Measurements from ENCODE around the gene CACNA1B.

The CACNA1B gene

DNA sequence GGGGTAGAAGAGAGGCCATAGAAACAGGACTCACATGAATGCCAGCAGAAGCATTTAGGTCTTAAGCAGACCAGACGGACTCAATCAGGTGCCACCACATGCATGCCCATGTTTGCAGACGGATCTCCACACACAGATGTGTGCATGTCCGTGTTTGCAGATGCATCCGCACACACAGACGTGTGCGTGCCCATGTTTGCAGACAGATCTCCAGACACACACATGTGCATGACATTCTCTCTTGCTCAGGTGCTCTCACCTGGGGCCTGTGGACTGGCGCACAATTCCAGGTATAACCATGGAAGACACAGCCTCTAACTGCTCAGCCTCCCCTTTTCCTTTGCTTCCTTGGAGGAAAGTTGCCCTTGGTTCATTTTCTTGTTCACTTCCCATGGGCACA, 148.3 kb downstream of the CACNA1B start:
- no peak overlapping the region for H2BK15ac ChIP-seq (ENCODE audit: low read depth, poor library complexity, severe bottlenecking)
- no peak overlapping the region for H2BK5ac ChIP-seq (ENCODE audit: low read depth, low read length, poor library complexity, severe bottlenecking)
- DNase-seq, result no peak
- no peak overlapping the region for H4K91ac ChIP-seq (ENCODE audit: low read length)
- peaks cover 6% of the 10 kb centered on the region for H3K4me1 ChIP-seq (ENCODE audit: control insufficient read depth, insufficient read depth, low read depth, low read length)
- H3K14ac ChIP-seq (ENCODE audit: low read length in 2 of 2), result no peak overlapping the region
- no peak overlapping the region for H3K18ac ChIP-seq (ENCODE audit: low read depth in 1 of 2, low read length in 2 of 2)
- H3K9me3 ChIP-seq (ENCODE audit: control insufficient read depth, low read length), result no peaks in the 10 kb centered on the region
- no peaks in the 10 kb centered on the region for H3K79me1 ChIP-seq (replicated peaks; ENCODE audit: low read length, poor library complexity, severe bottlenecking)
- WGBS, result 91% methylated on average over 7 of the region's 7 CpGs
- no peak overlapping the region for H2BK120ac ChIP-seq (ENCODE audit: low read depth, low read length)
- no peak overlapping the region for H3K4me2 ChIP-seq (ENCODE audit: low read length, poor library complexity, severe bottlenecking)
- H3K9ac ChIP-seq (ENCODE audit: low read length), result no peak overlapping the region
- H3K27me3 ChIP-seq (ENCODE audit: control insufficient read depth in 1 of 2, insufficient read depth in 1 of 2, low read length in 2 of 2), result peaks cover 36 to 38% of the 10 kb centered on the region in 2 experiments
- H2BK12ac ChIP-seq (ENCODE audit: low read length in 2 of 2), result no peak overlapping the region
- H3K36me3 ChIP-seq (ENCODE audit: control insufficient read depth in 1 of 2, insufficient read depth in 2 of 2, low read depth in 1 of 2, low read length in 2 of 2), result no peaks in the 10 kb centered on the region
- no peak overlapping the region for H3K27ac ChIP-seq (ENCODE audit: low read length, poor library complexity, severe bottlenecking)
- no peak overlapping the region for H3K4me3 ChIP-seq (ENCODE audit: insufficient read depth in 1 of 2, low read depth in 1 of 2, low read length in 2 of 2)
- H4K8ac ChIP-seq (ENCODE audit: low read length), result no peak overlapping the region
- H3K4ac ChIP-seq (ENCODE audit: low read depth in 1 of 2, low read length in 2 of 2), result no peak overlapping the region
- H2AFZ ChIP-seq (ENCODE audit: low read depth, low read length), result no peak overlapping the region
- no peak overlapping the region for H2AK5ac ChIP-seq (ENCODE audit: low read length, severe bottlenecking)
- H3K23ac ChIP-seq (ENCODE audit: low read length in 2 of 2), result no peak overlapping the region

GRCh38 chr9:138028596-138028995, 151.0 kb downstream of the CACNA1B start:
- H3K23ac ChIP-seq (ENCODE audit: low read length in 2 of 2), result no peak overlapping the region
- no peak overlapping the region for H2BK120ac ChIP-seq (ENCODE audit: low read depth, low read length)
- H2BK15ac ChIP-seq (ENCODE audit: low read depth, poor library complexity, severe bottlenecking), result no peak overlapping the region
- 95% methylated on average over 1 of the region's 1 CpG for WGBS
- no peak overlapping the region for H3K4ac ChIP-seq (ENCODE audit: low read depth in 1 of 2, low read length in 2 of 2)
- no peak overlapping the region for H3K27ac ChIP-seq (ENCODE audit: low read length, poor library complexity, severe bottlenecking)
- H4K91ac ChIP-seq (ENCODE audit: low read length), result no peak overlapping the region
- H3K9ac ChIP-seq (ENCODE audit: low read length), result no peak overlapping the region
- H3K4me3 ChIP-seq (ENCODE audit: insufficient read depth in 1 of 2, low read depth in 1 of 2, low read length in 2 of 2), result no peak overlapping the region
- H3K4me1 ChIP-seq (ENCODE audit: control insufficient read depth, insufficient read depth, low read depth, low read length), result no peaks in the 10 kb centered on the region
- peaks cover 21 to 25% of the 10 kb centered on the region in 2 experiments for H3K27me3 ChIP-seq (ENCODE audit: control insufficient read depth in 1 of 2, insufficient read depth in 1 of 2, low read length in 2 of 2)
- no peak overlapping the region for H2AFZ ChIP-seq (ENCODE audit: low read depth, low read length)
- H3K9me3 ChIP-seq (ENCODE audit: control insufficient read depth, low read length), result no peaks in the 10 kb centered on the region
- H2BK5ac ChIP-seq (ENCODE audit: low read depth, low read length, poor library complexity, severe bottlenecking), result no peak overlapping the region
- H2BK12ac ChIP-seq (ENCODE audit: low read length in 2 of 2), result no peak overlapping the region
- no peak overlapping the region for H4K8ac ChIP-seq (ENCODE audit: low read length)
- no peak overlapping the region for H3K4me2 ChIP-seq (ENCODE audit: low read length, poor library complexity, severe bottlenecking)
- no peak overlapping the region for H3K18ac ChIP-seq (ENCODE audit: low read depth in 1 of 2, low read length in 2 of 2)
- H3K14ac ChIP-seq (ENCODE audit: low read length in 2 of 2), result no peak overlapping the region
- no peak overlapping the region for H2AK5ac ChIP-seq (ENCODE audit: low read length, severe bottlenecking)
- H3K36me3 ChIP-seq (ENCODE audit: control insufficient read depth in 1 of 2, insufficient read depth in 2 of 2, low read depth in 1 of 2, low read length in 2 of 2), result no peaks in the 10 kb centered on the region
- H3K79me1 ChIP-seq (replicated peaks; ENCODE audit: low read length, poor library complexity, severe bottlenecking), result no peaks in the 10 kb centered on the region
- no peak for DNase-seq

GRCh38 chr9:138031186-138031585, 153.6 kb downstream of the CACNA1B start:
- Histone ChIP-seq H3K4ac (ENCODE audit: low read depth in 1 of 2, low read length in 2 of 2) (no peak overlapping the region), H3K4me3 (ENCODE audit: insufficient read depth in 1 of 2, low read depth in 1 of 2, low read length in 2 of 2) (no peak overlapping the region), H3K79me1 (replicated peaks; ENCODE audit: low read length, poor library complexity, severe bottlenecking) (no peaks in the 10 kb centered on the region), H2BK5ac (ENCODE audit: low read depth, low read length, poor library complexity, severe bottlenecking) (no peak overlapping the region), H4K91ac (ENCODE audit: low read length) (no peak overlapping the region), H3K27me3 (ENCODE audit: control insufficient read depth in 1 of 2, insufficient read depth in 1 of 2, low read length in 2 of 2) (peaks cover 1 to 8% of the 10 kb centered on the region in 2 experiments), H3K18ac (ENCODE audit: low read depth in 1 of 2, low read length in 2 of 2) (no peak overlapping the region), H2AFZ (ENCODE audit: low read depth, low read length) (no peak overlapping the region), H4K8ac (ENCODE audit: low read length) (no peak overlapping the region), H2BK12ac (ENCODE audit: low read length in 2 of 2) (no peak overlapping the region), H3K23ac (ENCODE audit: low read length in 2 of 2) (no peak overlapping the region), H3K4me1 (ENCODE audit: control insufficient read depth, insufficient read depth, low read depth, low read length) (no peaks in the 10 kb centered on the region), H3K9ac (ENCODE audit: low read length) (no peak overlapping the region), H3K4me2 (ENCODE audit: low read length, poor library complexity, severe bottlenecking) (no peak overlapping the region), H2BK120ac (ENCODE audit: low read depth, low read length) (no peak overlapping the region), H3K36me3 (ENCODE audit: control insufficient read depth in 1 of 2, insufficient read depth in 2 of 2, low read depth in 1 of 2, low read length in 2 of 2) (no peaks in the 10 kb centered on the region), H2AK5ac (ENCODE audit: low read length, severe bottlenecking) (no peak overlapping the region), H3K14ac (ENCODE audit: low read length in 2 of 2) (no peak overlapping the region), H3K9me3 (ENCODE audit: control insufficient read depth, low read length) (no peaks in the 10 kb centered on the region), H2BK15ac (ENCODE audit: low read depth, poor library complexity, severe bottlenecking) (no peak overlapping the region), H3K27ac (ENCODE audit: low read length, poor library complexity, severe bottlenecking) (no peak overlapping the region)
- no peak for DNase-seq
- 25% methylated on average over 2 of the region's 3 CpGs for WGBS

GRCh38 chr9:138033950-138034349, 156.4 kb downstream of the CACNA1B start:
- no peak overlapping the region for H3K27ac ChIP-seq (ENCODE audit: low read length, poor library complexity, severe bottlenecking)
- H3K4ac ChIP-seq (ENCODE audit: low read depth in 1 of 2, low read length in 2 of 2), result no peak overlapping the region
- peaks cover 0 to 6% of the 10 kb centered on the region in 2 experiments for H3K27me3 ChIP-seq (ENCODE audit: control insufficient read depth in 1 of 2, insufficient read depth in 1 of 2, low read length in 2 of 2)
- no peak overlapping the region for H3K9ac ChIP-seq (ENCODE audit: low read length)
- H3K4me1 ChIP-seq (ENCODE audit: control insufficient read depth, insufficient read depth, low read depth, low read length), result no peaks in the 10 kb centered on the region
- no peak overlapping the region for H2BK5ac ChIP-seq (ENCODE audit: low read depth, low read length, poor library complexity, severe bottlenecking)
- no peaks in the 10 kb centered on the region for H3K9me3 ChIP-seq (ENCODE audit: control insufficient read depth, low read length)
- H3K36me3 ChIP-seq (ENCODE audit: control insufficient read depth in 1 of 2, insufficient read depth in 2 of 2, low read depth in 1 of 2, low read length in 2 of 2), result no peaks in the 10 kb centered on the region
- DNase-seq, result no peak
- no peak overlapping the region for H3K4me2 ChIP-seq (ENCODE audit: low read length, poor library complexity, severe bottlenecking)
- H2BK120ac ChIP-seq (ENCODE audit: low read depth, low read length), result no peak overlapping the region
- H2BK12ac ChIP-seq (ENCODE audit: low read length in 2 of 2), result no peak overlapping the region
- no peak overlapping the region for H2BK15ac ChIP-seq (ENCODE audit: low read depth, poor library complexity, severe bottlenecking)
- no peak overlapping the region for H3K4me3 ChIP-seq (ENCODE audit: insufficient read depth in 1 of 2, low read depth in 1 of 2, low read length in 2 of 2)
- H4K91ac ChIP-seq (ENCODE audit: low read length), result no peak overlapping the region
- no peak overlapping the region for H2AK5ac ChIP-seq (ENCODE audit: low read length, severe bottlenecking)
- no peak overlapping the region for H2AFZ ChIP-seq (ENCODE audit: low read depth, low read length)
- H4K8ac ChIP-seq (ENCODE audit: low read length), result no peak overlapping the region
- no peaks in the 10 kb centered on the region for H3K79me1 ChIP-seq (replicated peaks; ENCODE audit: low read length, poor library complexity, severe bottlenecking)
- WGBS, result 95% methylated on average over 4 of the region's 4 CpGs
- no peak overlapping the region for H3K18ac ChIP-seq (ENCODE audit: low read depth in 1 of 2, low read length in 2 of 2)
- no peak overlapping the region for H3K14ac ChIP-seq (ENCODE audit: low read length in 2 of 2)
- H3K23ac ChIP-seq (ENCODE audit: low read length in 2 of 2), result no peak overlapping the region
